ENCODE results near the gene ARHGEF1. TPM values are rescaled to one million over a fixed set of nuclear protein-coding genes. Genes with fewer than 3 reads are reported as not detected.

The ARHGEF1 gene
- total and polyA plus RNA-seq, 12 donors, result 7.3 to 443 (median 54.1) TPM

DNA sequence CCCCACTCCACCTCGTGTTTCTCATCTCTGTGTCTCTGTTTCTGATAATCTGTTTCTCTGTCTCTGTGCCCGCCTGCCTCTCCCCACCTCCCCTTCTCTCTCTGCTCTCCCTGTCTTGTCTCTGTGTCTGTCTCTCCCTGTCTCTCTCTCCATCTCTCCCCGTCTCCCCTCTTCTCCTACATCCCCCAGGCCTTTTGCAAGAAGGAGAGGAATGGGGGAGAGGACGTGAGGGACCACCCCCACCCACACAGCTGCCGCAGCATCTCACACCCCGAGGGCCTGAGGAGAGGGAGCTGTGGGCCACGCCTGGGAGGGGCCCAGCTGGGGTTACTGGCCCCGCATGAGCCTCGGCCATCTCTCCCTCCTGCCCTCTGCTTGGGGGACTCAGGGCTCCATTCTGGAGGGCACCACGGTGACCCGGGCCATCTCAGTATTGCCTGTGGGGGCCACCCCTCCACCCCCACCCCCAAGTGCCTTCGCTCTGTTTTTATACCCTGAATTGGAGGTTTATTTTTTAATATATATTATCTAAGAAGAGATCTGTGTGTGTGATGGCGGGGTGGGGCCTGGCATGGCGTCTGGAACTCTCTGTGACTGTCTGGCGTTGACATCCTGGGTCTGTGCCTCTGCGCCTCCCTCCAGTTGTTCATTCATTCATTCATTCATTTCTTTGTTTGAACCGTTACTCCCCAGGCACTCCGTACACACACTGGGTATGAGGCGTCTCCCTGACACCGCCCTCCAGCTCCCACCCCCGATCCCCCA lies 24.1 kb downstream of the ARHGEF1 start:
- 82 to 90% (median 83%) methylated on average over 20 to 21 of the region's 21 CpGs for WGBS, 4 donors

GRCh38 chr19:41907994-41908615 lies 25.1 kb downstream of the ARHGEF1 start:
- H3K4me3 ChIP-seq, result no peak overlapping the region
- TF ChIP-seq POLR2A (IDR thresholded peaks at IDR 0.05) (no peak), CTCF (IDR thresholded peaks at IDR 0.05) (no peak)
- intact Hi-C loops (cut with DNase I), result no loop called here
- peaks cover 0 to 38% of the 10 kb centered on the region in 2 donors for H3K36me3 ChIP-seq (replicated peaks in 1 of 2)
- no peaks in the 10 kb centered on the region for H3K4me1 ChIP-seq (replicated peaks in 1 of 2)
- WGBS, 4 donors, result 81 to 87% (median 83%) methylated on average over 18 to 25 of the region's 25 CpGs
- no peaks in the 10 kb centered on the region for H3K9me3 ChIP-seq (replicated peaks in 1 of 3)
- no peak overlapping the region for H3K27ac ChIP-seq
- no peak for DNase-seq
- H3K27me3 ChIP-seq, result no peaks in the 10 kb centered on the region

More for the DNA sequence above, 24.1 kb downstream of the ARHGEF1 start:
- Histone ChIP-seq H3K27ac (no peak overlapping the region), H3K36me3 (replicated peaks in 1 of 2) (peaks cover 0 to 48% of the 10 kb centered on the region in 2 donors), H3K9me3 (replicated peaks in 1 of 3) (no peaks in the 10 kb centered on the region), H3K4me3 (no peak overlapping the region), H3K27me3 (no peaks in the 10 kb centered on the region), H3K4me1 (replicated peaks in 1 of 2) (no peaks in the 10 kb centered on the region)
- no peak for DNase-seq
- no peak for TF ChIP-seq POLR2A (IDR thresholded peaks at IDR 0.05)
- no peak for TF ChIP-seq CTCF (IDR thresholded peaks at IDR 0.05)
- intact Hi-C loops (cut with DNase I), result no loop called here

- H3K27me3 ChIP-seq, result no peaks in the 10 kb centered on the region
- no peak for DNase-seq
- 56 to 73% (median 72%) methylated on average over 10 to 11 of the region's 11 CpGs for WGBS, 4 donors
- H3K27ac ChIP-seq, result no peak overlapping the region
- peaks cover 0 to 31% of the 10 kb centered on the region in 2 donors for H3K36me3 ChIP-seq (replicated peaks in 1 of 2)
- TF ChIP-seq POLR2A (IDR thresholded peaks at IDR 0.05), result no peak
- TF ChIP-seq CTCF (IDR thresholded peaks at IDR 0.05), result no peak
- intact Hi-C loops (cut with DNase I), result no loop called here
- no peaks in the 10 kb centered on the region for H3K4me1 ChIP-seq (replicated peaks in 1 of 2)
- no peaks in the 10 kb centered on the region for H3K9me3 ChIP-seq (replicated peaks in 1 of 3)
- H3K4me3 ChIP-seq, result no peak overlapping the region
These were observed 25.9 kb downstream of the ARHGEF1 start for GRCh38 chr19:41908724-41909464.

GRCh38 chr19:41909706-41910105 lies 26.7 kb downstream of the ARHGEF1 start:
- TF ChIP-seq CTCF (IDR thresholded peaks at IDR 0.05), result no peak
- no peak for TF ChIP-seq POLR2A (IDR thresholded peaks at IDR 0.05)
- no peak overlapping the region for H3K27ac ChIP-seq
- intact Hi-C loops (cut with DNase I), result no loop called here
- H3K27me3 ChIP-seq, result no peaks in the 10 kb centered on the region
- H3K4me1 ChIP-seq (replicated peaks in 1 of 2), result no peaks in the 10 kb centered on the region
- no peak for DNase-seq
- H3K4me3 ChIP-seq, result no peak overlapping the region
- no peaks in the 10 kb centered on the region for H3K9me3 ChIP-seq (replicated peaks in 1 of 3)
- H3K36me3 ChIP-seq (replicated peaks in 1 of 2), result peaks cover 0 to 22% of the 10 kb centered on the region in 2 donors
- WGBS, 4 donors, result 41 to 57% (median 52%) methylated on average over 9 to 13 of the region's 13 CpGs
